Fibroblast of skin of left quadriceps (primary cell): ENCODE measurements around the gene CYP21A2.
"Not testable (repeated sequence)": the region's sequence is repeated elsewhere in the genome, so short reads cannot be mapped to it uniquely, and the experiment has no call there.

Experiments
- DNase-seq, 2 experiments: peaks; one replicate each; pipeline ENCODE4 v3.0.0-alpha.2; 2013; ENCODE audit warnings: low read depth in 2 of 2

The CYP21A2 gene

DNA sequence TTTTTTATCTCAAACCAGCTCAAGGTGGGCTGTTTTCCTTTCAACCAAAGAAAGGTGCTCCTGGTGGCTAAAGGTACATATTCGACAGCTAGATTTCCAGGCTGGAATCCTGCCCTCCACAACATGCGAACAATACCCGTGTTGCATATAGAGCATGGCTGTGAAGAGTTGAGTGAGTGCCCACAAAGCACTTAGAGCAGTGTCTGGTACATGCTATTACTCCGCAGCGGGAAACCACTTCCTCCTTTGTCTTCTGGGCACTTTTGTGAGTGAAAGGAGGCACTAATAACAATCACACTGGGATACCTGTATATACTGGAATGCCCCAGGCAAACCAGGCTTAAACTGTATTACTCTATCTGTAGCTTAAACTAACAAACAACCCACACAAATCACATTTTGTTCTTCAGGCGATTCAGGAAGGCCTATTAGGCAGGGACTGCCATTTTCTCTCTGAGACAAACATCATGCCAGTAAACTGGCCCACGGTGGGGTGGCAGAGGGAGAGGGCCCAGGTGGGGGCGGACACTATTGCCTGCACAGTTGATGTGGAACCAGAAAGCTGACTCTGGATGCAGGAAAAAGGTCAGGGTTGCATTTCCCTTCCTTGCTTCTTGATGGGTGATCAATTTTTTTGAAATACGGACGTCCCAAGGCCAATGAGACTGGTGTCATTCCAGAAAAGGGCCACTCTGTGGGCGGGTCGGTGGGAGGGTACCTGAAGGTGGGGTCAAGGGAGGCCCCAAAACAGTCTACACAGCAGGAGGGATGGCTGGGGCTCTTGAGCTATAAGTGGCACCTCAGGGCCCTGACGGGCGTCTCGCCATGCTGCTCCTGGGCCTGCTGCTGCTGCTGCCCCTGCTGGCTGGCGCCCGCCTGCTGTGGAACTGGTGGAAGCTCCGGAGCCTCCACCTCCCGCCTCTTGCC is at the start of gene CYP21A2:
TSS of gene CYP21A2 (plus strand) at position 818 of the 927 bp plus-strand sequence. CDS start at position 826, 8 bp downstream.
- not testable (repeated sequence) for DNase-seq

GRCh38 chr6:31989363-31989762 is 48.9 kb upstream of the CYP21A2 start:
- not testable (repeated sequence) for DNase-seq

GRCh38 chr6:31994421-31994820 is 43.8 kb upstream of the CYP21A2 start:
- DNase-seq, result not testable (repeated sequence)

DNA sequence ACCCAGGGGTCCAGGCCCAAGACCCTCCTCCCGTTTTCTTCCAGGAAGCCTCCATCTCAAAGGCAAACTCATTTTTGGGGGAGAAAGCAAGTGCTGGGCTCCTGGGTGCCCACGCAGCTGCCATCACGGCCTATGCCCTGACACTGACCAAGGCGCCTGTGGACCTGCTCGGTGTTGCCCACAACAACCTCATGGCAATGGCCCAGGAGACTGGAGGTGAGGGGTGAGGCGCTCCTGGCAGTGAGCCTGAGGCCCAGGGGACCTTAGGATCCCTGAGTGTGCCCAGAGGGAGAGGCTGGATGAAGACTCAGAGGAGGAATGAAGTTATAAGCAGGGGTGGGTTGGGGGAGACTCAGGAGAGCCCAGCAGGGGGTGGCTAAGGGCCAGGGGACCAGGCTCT is 41.8 kb upstream of the CYP21A2 start:
- DNase-seq, result not testable (repeated sequence)

DNA sequence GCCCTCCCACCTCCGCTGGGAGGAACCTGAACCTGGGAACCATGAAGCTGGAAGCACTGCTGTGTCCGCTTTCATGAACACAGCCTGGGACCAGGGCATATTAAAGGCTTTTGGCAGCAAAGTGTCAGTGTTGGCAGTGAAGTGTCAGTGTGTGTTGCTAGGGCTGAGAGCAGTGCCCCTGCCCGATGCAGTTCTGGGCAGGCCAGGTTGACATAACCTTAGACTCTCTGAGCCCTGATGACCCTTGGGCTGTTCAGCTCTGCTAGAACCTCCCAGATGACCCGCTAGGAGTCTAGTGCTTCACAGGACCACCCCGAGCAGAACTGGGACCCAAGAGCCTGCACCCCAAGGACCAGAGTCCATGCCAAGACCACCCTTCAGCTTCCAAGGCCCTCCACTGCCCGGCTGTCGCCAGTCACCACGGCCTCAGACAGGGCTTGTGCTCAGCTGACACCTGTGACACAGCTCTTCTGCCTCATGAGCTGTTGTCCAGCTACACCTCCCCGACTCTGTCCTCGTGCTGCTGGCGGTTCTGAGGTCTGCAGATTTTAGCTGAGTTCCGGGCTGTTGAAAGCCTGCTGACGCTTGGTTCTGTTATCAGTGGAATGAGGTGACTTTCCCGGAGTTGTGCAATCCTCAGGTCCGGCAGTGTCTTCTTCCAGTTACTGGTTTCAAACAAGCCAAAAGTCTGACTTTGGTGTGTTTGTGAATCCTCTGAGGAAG is 35.5 kb upstream of the CYP21A2 start:
- DNase-seq, result not testable (repeated sequence)

DNA sequence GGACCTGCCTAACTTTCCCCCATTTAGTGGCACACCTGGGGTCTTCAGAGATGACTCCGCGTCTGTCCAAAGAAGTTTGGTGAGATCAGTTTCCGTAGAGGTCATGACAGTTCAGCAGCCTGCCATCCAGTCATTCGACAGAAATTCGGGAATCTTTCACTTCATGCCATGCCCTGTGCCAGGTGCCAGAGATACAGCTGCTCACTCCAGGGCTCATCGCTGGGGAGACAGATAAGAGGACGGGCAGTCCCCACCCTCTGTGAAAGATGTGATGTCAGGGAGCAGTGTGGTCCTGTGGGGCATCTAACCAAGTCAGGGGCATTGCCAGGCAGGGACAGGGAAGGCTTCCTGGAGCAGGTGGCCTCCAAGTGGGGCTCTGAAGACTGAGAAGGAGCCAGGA is 34.9 kb upstream of the CYP21A2 start:
- not testable (repeated sequence) for DNase-seq

- not testable (repeated sequence) for DNase-seq
Observed at GRCh38 chr6:32004393-32004792, 33.8 kb upstream of the CYP21A2 start.

GRCh38 chr6:32004864-32005537 is 33.2 kb upstream of the CYP21A2 start:
- not testable (repeated sequence) for DNase-seq

GRCh38 chr6:32005538-32005880 is 32.7 kb upstream of the CYP21A2 start:
- DNase-seq, result not testable (repeated sequence)

GRCh38 chr6:32005991-32006529 is 32.2 kb upstream of the CYP21A2 start:
- DNase-seq, result not testable (repeated sequence)

DNA sequence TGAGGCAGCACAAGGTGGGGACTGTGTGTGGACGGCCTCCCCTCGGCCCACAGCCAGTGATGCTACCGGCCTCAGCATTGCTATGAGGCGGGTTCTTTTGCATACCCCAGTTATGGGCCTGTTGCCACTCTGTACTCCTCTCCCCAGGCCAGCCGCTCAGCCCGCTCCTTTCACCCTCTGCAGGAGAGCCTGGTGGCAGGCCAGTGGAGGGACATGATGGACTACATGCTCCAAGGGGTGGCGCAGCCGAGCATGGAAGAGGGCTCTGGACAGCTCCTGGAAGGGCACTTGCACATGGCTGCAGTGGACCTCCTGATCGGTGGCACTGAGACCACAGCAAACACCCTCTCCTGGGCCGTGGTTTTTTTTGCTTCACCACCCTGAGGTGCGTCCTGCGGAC is 31.1 kb upstream of the CYP21A2 start:
- not testable (repeated sequence) for DNase-seq

- not testable (repeated sequence) for DNase-seq
Observed at GRCh38 chr6:32008037-32008436, 30.2 kb upstream of the CYP21A2 start.

- not testable (repeated sequence) for DNase-seq
Observed at GRCh38 chr6:32008616-32009015, 29.6 kb upstream of the CYP21A2 start.

- DNase-seq, result not testable (repeated sequence)
Observed at GRCh38 chr6:32009537-32009936, 28.7 kb upstream of the CYP21A2 start.

DNA sequence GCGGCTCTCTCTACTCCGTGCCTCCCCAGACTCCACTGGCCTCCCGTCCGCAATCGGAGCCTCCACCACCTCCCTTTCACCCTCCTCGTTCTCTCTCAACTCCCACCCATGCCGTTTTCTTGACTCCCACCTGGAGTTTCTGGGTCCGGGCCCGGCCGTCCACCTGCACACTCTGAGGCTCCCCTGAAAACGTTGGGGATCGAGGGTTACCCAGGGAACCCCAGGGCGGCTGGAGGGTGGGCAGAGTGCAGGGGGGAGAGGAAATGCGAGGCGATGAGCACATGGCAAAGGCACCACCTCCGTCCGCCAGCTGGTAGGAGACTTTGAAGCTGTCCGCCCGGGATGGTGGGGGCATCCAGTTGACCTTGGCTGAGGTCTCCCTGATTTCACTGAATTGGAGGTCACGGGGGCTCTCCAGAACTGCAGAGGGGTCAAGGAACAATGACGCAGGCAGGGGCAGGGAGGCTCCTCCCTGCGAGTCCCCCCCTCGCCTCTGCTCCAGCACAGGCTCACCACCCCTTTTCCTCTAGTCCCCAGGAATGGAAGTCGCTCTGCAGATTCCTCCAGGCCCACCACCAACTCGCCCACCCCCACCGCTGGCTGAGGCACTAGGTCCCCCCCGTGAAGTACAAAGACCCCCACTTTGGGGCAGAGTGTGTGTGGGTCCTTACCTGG is 27.2 kb upstream of the CYP21A2 start:
- not testable (repeated sequence) for DNase-seq

DNA sequence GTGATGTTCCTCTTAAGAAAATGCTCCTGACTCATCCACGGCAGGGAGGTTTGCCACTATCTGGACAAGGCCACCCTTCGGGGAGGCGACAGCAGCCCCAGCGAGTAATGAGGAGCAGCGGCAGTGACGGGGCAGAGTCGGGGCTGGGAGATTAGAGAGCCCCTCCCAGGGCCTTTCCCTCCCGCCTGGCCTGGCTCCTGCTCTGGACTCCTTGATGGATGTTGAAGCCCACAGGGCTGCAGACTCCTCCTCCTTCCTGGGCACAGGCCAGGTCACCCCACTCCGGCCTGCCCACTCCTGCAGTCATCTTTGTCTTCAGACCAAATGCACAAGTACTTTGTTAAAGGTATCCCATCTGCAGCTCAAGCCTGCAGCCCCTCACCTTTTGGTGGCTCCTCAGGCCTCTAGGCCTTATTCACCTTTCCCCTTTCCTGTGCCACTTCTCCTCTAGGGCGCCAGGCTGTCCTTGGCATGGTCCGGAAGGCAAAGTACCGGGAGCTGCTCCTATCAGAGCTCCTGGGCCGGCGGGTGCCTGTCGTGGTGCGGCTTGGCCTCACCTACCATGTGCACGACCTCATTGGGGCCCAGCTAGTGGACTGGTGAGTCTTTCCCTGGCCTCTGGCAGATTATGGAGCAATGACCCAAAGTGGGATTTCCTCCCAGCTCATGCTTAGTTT is 25.1 kb upstream of the CYP21A2 start:
- not testable (repeated sequence) for DNase-seq

- DNase-seq, result not testable (repeated sequence)
Observed at GRCh38 chr6:32013738-32014137, 24.5 kb upstream of the CYP21A2 start.

DNA sequence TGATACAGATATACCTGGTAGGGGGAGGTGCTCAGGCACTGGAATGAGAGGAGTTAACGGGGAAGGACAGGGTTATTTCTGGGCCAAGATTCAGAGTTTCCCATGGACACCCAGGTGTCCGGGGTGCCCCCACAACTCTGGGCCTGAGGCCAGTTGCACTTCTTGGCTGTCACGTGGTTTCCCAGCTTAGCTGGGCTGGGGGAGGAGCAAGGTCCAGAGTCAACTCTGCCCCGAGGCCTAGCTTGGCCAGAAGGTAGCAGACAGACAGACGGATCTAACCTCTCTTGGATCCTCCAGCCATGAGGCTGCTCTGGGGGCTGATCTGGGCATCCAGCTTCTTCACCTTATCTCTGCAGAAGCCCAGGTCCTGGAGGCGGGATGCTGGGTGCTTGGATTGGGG is 23.7 kb upstream of the CYP21A2 start, which contains the start of gene C4B:
TSS of gene C4B (plus strand) at position 249 of the 400 bp plus-strand sequence. CDS start at position 300, 51 bp downstream.
- DNase-seq, result not testable (repeated sequence)

GRCh38 chr6:32022100-32022499 is 16.1 kb upstream of the CYP21A2 start:
- not testable (repeated sequence) for DNase-seq

- not testable (repeated sequence) for DNase-seq
Observed at GRCh38 chr6:32028631-32029030, 9.6 kb upstream of the CYP21A2 start.
